HG03565 (cell line): ENCODE measurements around the gene TICRR.

Experiments
- ATAC-seq: cut with Tn5 transposase; IDR thresholded peaks from one replicate; pipeline ENCODE4 v1.9.1; 2021; ENCODE audit warnings: mild to moderate bottlenecking, moderate library complexity; ENCODE audit not compliant: unreplicated experiment

TICRR gene

DNA sequence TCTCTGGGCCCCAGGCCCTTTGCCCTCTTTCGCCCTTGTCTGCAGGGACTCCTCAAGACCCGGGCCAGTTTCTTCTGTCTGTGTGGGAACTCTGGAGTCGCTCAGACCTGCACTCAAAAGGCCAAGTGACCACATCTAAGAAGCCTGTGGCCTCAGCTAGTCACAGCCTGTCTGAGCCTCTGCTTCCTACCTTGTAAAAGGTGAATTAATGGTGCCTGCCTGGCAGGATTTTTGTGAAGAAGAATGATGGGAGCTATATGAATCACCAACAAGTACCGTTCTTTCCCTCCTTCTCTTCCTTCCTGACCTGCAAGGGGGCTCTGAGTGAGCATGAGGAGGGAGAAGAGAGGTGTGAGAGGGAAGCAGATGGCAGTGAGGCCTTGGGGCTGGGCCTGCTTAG lies 96.4 kb downstream of the TICRR start:
- no peak for ATAC-seq

DNA sequence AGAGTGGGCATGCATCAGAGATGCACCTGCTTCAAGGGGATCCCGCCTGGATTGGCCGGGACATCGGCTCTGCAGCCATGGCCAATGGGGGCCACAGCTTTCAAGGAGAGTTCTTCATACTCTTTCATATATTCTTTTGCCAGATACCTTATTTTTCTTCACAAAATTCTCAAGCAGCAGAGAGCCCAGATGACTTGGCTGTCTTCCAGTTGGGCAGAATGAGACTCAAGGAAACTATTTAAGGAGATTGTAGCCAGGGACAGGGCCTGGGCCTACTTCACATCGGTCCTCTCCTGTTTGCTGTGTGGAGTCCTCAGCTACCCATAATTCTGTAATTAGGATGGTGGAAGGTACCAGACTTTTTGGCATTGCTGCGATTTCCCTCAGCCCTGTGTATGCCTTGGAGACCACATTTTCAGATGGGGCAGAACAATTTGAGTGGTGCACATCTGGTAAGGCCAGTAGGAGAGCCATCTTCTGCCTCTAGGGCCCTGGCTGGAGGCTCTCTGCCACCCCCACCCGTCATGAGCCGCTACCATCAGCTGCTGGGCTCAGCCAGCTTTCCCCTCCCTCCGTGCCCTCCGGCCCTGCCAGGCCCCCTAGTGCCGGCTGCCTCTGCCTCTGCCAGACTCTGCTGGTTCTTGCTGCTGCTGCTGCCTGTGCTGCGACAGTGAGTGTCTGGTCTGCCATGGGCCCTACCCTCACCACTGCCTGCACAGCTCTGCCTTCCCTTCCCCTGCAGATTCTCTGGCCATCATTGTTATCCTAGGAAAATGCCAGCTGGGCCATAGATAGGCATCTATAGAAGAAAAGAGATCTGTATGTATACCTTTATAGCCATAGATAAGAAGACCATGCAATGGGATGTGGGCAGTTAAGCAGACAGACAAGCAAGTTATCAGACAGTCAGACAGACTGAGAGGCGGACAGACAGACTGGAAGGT lies 97.2 kb downstream of the TICRR start:
- ATAC-seq: no peak

DNA sequence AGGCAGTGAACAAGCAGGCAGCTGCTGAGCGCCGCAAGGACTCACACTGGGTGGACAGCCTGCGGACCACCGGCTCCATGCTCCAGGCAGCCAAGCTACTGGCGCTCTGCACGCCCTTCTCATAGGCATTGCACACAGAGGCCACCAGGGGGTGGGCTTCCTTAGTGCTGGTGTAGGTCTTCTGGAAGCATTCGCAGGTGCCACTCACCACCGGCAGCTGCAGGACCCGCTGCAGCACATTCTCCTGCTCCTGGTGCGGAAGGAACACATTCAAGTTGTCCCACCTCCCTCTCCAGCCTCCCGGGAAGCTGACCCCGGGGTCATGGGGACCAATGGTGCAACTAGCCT lies 97.9 kb downstream of the TICRR start:
- no peak for ATAC-seq

DNA sequence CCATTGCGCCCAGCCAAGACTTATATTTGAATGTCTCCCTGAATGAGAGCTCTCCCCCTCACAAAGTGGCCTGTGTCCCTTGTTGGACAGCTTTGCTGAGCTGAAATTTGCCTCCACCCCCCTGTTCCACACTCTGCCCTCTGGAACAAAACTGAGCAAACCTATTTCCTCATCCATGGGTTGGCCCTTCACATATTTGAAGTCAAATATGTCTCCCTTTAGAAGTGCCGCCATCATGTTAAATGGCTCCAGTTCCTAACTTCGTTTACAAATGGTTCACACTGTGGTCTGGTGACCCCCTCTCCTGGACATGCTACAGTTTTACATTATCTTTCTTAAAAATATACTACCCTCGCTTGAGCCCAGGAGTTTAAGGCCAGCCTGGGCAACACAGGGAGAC lies 99.3 kb downstream of the TICRR start:
- ATAC-seq: no peak

DNA sequence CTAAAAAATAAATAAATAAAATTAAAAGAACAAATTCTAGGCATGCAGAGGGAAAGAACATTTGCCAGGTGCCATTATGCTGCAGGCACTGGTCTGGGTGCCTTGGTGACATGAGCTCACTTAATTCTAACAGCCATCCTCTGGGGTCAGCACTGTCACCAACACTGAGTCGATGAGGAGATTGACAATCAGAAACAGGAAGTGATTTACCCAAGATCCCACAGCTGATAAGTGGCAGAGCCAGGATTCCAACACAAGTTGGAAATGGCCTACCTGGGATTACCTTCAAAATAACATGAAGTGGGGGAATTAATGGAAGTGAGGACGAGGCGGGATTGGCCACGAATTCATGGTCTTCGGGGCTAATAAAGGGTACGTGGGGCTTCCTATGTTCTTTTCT lies 100.3 kb downstream of the TICRR start:
- ATAC-seq: no peak

DNA sequence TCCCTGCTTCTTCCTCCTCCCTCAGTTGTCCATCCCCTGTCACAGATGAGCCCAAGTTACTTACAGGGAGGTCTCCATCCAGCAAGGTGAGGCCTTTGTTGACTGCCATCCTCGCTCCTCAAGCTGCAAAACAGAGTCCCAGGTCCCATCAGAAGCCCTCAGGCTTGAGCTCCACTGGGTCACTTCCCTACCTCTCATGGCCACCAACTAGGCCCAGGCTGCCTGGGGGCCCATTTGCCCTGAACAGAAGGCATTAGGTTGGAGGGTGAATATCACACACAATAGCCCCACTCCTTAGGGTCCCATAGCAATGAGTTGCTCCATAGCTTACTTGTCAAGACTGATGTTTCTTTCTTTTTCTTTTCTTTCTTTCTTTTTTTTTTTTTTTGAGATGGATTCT lies 102.1 kb downstream of the TICRR start:
- ATAC-seq: no peak
